ENCODE results near the gene ZDHHC9. TPM values are rescaled to one million over a fixed set of nuclear protein-coding genes. Genes with fewer than 3 reads are reported as not detected.
"Not testable (repeated sequence)": the region's sequence is repeated elsewhere in the genome, so short reads cannot be mapped to it uniquely, and the experiment has no call there.

ZDHHC9 gene
- total and polyA plus RNA-seq, 2 donors (not counting 1 experiment from before 2014, with no cell fraction given), result 1.3 to 6.1 TPM

DNA sequence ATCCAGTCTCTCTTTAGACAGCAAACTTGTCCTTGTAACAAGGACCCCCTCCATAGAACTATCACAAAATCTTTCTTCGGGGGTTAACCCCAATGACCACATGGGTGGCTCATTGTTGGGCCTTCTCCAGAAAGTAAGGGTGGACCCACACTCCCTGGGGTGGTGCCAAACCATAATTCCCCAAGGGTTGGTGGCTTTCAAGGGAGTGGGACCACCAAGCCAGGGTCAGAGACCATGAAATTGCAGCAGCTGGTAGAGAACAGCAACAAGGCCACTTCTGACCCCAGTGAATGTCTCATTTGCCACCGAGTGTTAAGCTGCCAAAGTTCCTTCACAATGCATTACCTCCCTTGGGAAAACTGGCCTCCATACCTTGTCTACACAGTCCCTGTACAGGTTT is 28.8 kb upstream of the ZDHHC9 start:
- ATAC-seq (ENCODE audit: low read depth), result no peak
- no peaks in the 10 kb centered on the region for H3K27me3 ChIP-seq (replicated peaks in 1 of 4; ENCODE audit: control extremely low read depth in 1 of 4, control insufficient read depth in 3 of 4, insufficient read depth in 4 of 4, low read length in 3 of 4)
- no peak for DNase-seq
- H3K79me2 ChIP-seq (ENCODE audit: control insufficient read depth, insufficient read depth, low read length), result no peaks in the 10 kb centered on the region
- CTCF ChIA-PET, result no interaction called here
- POLR2A ChIA-PET, result no interaction called here
- no CpG with 5 or more reads among the region's 2 CpGs for WGBS (ENCODE audit: insufficient coverage)
- H4K20me1 ChIP-seq (ENCODE audit: control insufficient read depth, insufficient read depth, low read length, poor library complexity, severe bottlenecking), result no peaks in the 10 kb centered on the region
- no peak overlapping the region for H3K9ac ChIP-seq (ENCODE audit: low read length)
- TF ChIP-seq, protein P1, sequence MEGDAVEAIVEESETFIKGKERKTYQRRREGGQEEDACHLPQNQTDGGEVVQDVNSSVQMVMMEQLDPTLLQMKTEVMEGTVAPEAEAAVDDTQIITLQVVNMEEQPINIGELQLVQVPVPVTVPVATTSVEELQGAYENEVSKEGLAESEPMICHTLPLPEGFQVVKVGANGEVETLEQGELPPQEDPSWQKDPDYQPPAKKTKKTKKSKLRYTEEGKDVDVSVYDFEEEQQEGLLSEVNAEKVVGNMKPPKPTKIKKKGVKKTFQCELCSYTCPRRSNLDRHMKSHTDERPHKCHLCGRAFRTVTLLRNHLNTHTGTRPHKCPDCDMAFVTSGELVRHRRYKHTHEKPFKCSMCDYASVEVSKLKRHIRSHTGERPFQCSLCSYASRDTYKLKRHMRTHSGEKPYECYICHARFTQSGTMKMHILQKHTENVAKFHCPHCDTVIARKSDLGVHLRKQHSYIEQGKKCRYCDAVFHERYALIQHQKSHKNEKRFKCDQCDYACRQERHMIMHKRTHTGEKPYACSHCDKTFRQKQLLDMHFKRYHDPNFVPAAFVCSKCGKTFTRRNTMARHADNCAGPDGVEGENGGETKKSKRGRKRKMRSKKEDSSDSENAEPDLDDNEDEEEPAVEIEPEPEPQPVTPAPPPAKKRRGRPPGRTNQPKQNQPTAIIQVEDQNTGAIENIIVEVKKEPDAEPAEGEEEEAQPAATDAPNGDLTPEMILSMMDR (IDR thresholded peaks at IDR 0.05), result no peak
- TF ChIP-seq EZH2 (IDR thresholded peaks at IDR 0.05; ENCODE audit: borderline replicate concordance, insufficient read depth, low read depth, low read length, poor library complexity, severe bottlenecking), result no peak
- Mint-ChIP-seq H3K27me3 (no peaks in the 10 kb centered on the region), H3K27ac (no peak overlapping the region), H3K9me3 (ENCODE audit: insufficient read depth) (no peaks in the 10 kb centered on the region), H3K4me3 (no peak overlapping the region), H3K4me1 (no peaks in the 10 kb centered on the region)
- H3K9me3 ChIP-seq (ENCODE audit: control extremely low read depth in 1 of 3, control insufficient read depth in 2 of 3, insufficient read depth in 1 of 3, low read length in 2 of 3), result no peaks in the 10 kb centered on the region
- H2AFZ ChIP-seq (ENCODE audit: insufficient read depth, low read depth, low read length, poor library complexity, severe bottlenecking), result no peak overlapping the region
- intact Hi-C loops (cut with micrococcal nuclease), result no loop called here
- no peak overlapping the region for H3K4me3 ChIP-seq (ENCODE audit: control extremely low read depth in 1 of 5, extremely low read depth in 1 of 5, insufficient read depth in 1 of 5, low read depth in 2 of 5, low read length in 4 of 5)
- H3K36me3 ChIP-seq (replicated peaks in 1 of 2; ENCODE audit: control extremely low read depth in 1 of 2, control insufficient read depth in 1 of 2, extremely low read depth in 1 of 2, insufficient read depth in 2 of 2, low read length in 1 of 2), result no peaks in the 10 kb centered on the region
- no peak overlapping the region for H3K27ac ChIP-seq (ENCODE audit: low read length in 2 of 2)
- no peaks in the 10 kb centered on the region for H3K4me1 ChIP-seq (ENCODE audit: control insufficient read depth in 2 of 2, insufficient read depth in 2 of 2, low read length in 2 of 2)
- no peak overlapping the region for H3K4me2 ChIP-seq (replicated peaks; ENCODE audit: low read depth, low read length, poor library complexity, severe bottlenecking)

DNA sequence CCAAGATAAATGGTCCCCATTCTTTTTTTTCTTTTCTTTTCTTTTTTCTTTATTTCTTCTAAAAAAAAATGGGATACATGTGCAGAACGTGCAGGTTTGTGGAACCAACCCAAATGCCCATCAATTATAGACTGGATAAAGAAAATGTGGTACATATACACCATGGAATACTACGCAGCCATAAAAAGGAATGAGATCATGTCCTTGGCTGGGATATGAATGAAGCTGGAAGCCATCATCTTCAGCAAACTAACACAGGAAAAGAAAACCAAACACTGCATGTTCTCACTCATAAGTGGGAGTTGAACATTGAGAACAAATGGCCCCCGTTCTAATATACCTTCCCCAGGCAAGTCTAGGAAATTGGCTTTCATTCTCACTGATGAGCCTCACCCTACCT is 22.6 kb upstream of the ZDHHC9 start:
- no CpG with 5 or more reads among the region's 3 CpGs for WGBS (ENCODE audit: insufficient coverage)
- H3K4me1 Mint-ChIP-seq; CTCF ChIA-PET; H3K9me3 Mint-ChIP-seq (ENCODE audit: insufficient read depth); ATAC-seq (ENCODE audit: low read depth); DNase-seq; intact Hi-C loops (cut with micrococcal nuclease); H3K9me3 ChIP-seq (ENCODE audit: control extremely low read depth in 1 of 3, control insufficient read depth in 2 of 3, insufficient read depth in 1 of 3, low read length in 2 of 3); H3K9ac ChIP-seq (ENCODE audit: low read length); H3K79me2 ChIP-seq (ENCODE audit: control insufficient read depth, insufficient read depth, low read length); H4K20me1 ChIP-seq (ENCODE audit: control insufficient read depth, insufficient read depth, low read length, poor library complexity, severe bottlenecking); H3K27ac Mint-ChIP-seq; H3K27me3 Mint-ChIP-seq; H3K27ac ChIP-seq (ENCODE audit: low read length in 2 of 2); H3K4me1 ChIP-seq (ENCODE audit: control insufficient read depth in 2 of 2, insufficient read depth in 2 of 2, low read length in 2 of 2); H3K36me3 ChIP-seq (replicated peaks in 1 of 2; ENCODE audit: control extremely low read depth in 1 of 2, control insufficient read depth in 1 of 2, extremely low read depth in 1 of 2, insufficient read depth in 2 of 2, low read length in 1 of 2); POLR2A ChIA-PET; H2AFZ ChIP-seq (ENCODE audit: insufficient read depth, low read depth, low read length, poor library complexity, severe bottlenecking); H3K27me3 ChIP-seq (replicated peaks in 1 of 4; ENCODE audit: control extremely low read depth in 1 of 4, control insufficient read depth in 3 of 4, insufficient read depth in 4 of 4, low read length in 3 of 4); H3K4me3 ChIP-seq (ENCODE audit: control extremely low read depth in 1 of 5, extremely low read depth in 1 of 5, insufficient read depth in 1 of 5, low read depth in 2 of 5, low read length in 4 of 5); H3K4me3 Mint-ChIP-seq; H3K4me2 ChIP-seq (replicated peaks; ENCODE audit: low read depth, low read length, poor library complexity, severe bottlenecking): not testable (repeated sequence)

DNA sequence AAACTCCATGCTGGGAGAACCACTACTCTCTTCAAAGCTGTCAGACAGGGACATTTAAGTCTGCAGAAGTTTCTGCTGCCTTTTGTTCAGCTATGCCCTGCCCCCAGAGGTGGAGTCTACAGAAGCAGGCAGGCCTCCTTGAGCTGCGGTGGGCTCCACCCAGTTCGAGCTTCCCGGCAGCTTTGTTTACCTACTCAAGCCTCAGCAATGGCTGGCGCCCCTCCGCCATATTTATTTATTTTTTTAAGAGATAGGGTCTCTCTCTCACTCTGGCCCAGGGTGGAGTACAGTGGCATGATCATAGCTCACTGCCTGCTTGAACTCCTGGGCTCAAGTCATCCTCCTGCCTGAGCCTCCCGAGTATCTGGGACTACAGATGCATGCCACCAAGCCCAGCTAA is 15.4 kb upstream of the ZDHHC9 start:
- H3K9ac ChIP-seq (ENCODE audit: low read length); CTCF ChIA-PET; H3K4me1 Mint-ChIP-seq; ATAC-seq (ENCODE audit: low read depth); H3K9me3 Mint-ChIP-seq (ENCODE audit: insufficient read depth); H3K27me3 Mint-ChIP-seq; H3K4me2 ChIP-seq (replicated peaks; ENCODE audit: low read depth, low read length, poor library complexity, severe bottlenecking); H3K4me3 Mint-ChIP-seq; H3K79me2 ChIP-seq (ENCODE audit: control insufficient read depth, insufficient read depth, low read length); H3K27ac ChIP-seq (ENCODE audit: low read length in 2 of 2); intact Hi-C loops (cut with micrococcal nuclease); H3K4me3 ChIP-seq (ENCODE audit: control extremely low read depth in 1 of 5, extremely low read depth in 1 of 5, insufficient read depth in 1 of 5, low read depth in 2 of 5, low read length in 4 of 5); H3K4me1 ChIP-seq (ENCODE audit: control insufficient read depth in 2 of 2, insufficient read depth in 2 of 2, low read length in 2 of 2); H3K27me3 ChIP-seq (replicated peaks in 1 of 4; ENCODE audit: control extremely low read depth in 1 of 4, control insufficient read depth in 3 of 4, insufficient read depth in 4 of 4, low read length in 3 of 4); H3K36me3 ChIP-seq (replicated peaks in 1 of 2; ENCODE audit: control extremely low read depth in 1 of 2, control insufficient read depth in 1 of 2, extremely low read depth in 1 of 2, insufficient read depth in 2 of 2, low read length in 1 of 2); DNase-seq; POLR2A ChIA-PET; H2AFZ ChIP-seq (ENCODE audit: insufficient read depth, low read depth, low read length, poor library complexity, severe bottlenecking); H3K27ac Mint-ChIP-seq; H4K20me1 ChIP-seq (ENCODE audit: control insufficient read depth, insufficient read depth, low read length, poor library complexity, severe bottlenecking); H3K9me3 ChIP-seq (ENCODE audit: control extremely low read depth in 1 of 3, control insufficient read depth in 2 of 3, insufficient read depth in 1 of 3, low read length in 2 of 3): not testable (repeated sequence)
- WGBS (ENCODE audit: insufficient coverage), result no CpG with 5 or more reads among the region's 6 CpGs
